GM19468 (cell line): ENCODE results near the gene CDHR3.

Experiments used
- ATAC-seq: cut with Tn5 transposase; IDR thresholded peaks from one replicate; pipeline ENCODE4 v1.9.1; 2021; ENCODE audit warnings: mild to moderate bottlenecking, moderate library complexity, moderate number of reproducible peaks; ENCODE audit not compliant: unreplicated experiment; ENCODE audit errors: extremely low read depth

Gene CDHR3

DNA sequence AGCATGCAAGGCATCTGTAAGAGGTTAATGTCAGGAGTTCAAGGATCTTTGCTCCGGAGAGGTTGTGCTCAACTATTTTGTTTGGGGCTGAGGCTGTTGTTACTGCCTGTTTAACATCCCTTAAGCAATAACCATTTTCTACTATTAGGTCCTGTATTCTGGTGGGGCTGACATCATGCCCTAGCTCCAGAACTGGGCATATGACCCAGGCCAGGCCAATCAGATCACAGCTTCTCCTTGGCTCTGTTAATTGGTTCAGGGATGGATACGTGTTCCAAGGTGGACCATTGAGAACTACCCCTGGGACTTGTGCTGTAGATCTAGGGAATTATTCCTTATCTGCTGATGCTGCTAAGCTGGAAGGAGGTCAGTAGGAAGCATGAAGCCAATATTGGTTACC lies 82.1 kb downstream of the CDHR3 start:
- ATAC-seq = no peak

DNA sequence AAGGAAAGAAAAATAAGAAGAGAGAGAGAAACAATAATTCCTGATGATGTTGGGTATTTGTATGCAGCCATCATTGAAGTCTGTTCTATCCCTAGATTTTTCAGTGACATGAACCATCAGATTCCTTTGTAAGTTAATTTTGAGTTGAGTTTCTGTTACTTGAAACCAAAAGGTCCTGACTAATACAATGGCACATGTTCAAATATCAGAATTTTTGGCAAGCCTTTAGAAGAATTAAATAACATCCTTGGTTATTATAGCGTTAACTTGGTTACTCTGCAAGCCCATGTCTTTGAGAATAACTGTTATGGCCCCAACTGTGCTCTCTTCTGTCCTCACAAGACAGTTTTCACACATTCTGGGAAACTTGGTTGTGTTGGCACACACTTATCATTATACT lies 82.5 kb downstream of the CDHR3 start:
- no peak for ATAC-seq

DNA sequence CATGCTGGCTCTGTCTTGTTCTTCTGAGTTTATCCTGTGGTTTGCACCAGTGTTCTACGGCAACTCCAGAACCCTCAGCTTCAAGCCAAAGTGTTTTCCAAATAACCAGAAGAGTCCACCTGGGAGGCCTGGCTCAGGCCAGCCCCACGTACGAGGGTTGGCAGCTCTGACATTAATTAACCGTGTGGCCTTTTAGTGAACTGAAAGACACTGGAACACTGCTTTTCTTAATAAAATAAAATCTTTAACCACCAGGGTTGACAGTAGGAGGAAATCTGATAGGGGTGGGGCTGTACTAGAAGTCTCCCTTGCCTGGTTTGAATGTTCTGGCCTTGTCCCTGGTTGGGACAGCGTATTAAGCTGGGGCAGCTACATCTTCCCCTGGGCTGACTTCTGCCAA lies 84.1 kb downstream of the CDHR3 start:
- ATAC-seq = no peak

DNA sequence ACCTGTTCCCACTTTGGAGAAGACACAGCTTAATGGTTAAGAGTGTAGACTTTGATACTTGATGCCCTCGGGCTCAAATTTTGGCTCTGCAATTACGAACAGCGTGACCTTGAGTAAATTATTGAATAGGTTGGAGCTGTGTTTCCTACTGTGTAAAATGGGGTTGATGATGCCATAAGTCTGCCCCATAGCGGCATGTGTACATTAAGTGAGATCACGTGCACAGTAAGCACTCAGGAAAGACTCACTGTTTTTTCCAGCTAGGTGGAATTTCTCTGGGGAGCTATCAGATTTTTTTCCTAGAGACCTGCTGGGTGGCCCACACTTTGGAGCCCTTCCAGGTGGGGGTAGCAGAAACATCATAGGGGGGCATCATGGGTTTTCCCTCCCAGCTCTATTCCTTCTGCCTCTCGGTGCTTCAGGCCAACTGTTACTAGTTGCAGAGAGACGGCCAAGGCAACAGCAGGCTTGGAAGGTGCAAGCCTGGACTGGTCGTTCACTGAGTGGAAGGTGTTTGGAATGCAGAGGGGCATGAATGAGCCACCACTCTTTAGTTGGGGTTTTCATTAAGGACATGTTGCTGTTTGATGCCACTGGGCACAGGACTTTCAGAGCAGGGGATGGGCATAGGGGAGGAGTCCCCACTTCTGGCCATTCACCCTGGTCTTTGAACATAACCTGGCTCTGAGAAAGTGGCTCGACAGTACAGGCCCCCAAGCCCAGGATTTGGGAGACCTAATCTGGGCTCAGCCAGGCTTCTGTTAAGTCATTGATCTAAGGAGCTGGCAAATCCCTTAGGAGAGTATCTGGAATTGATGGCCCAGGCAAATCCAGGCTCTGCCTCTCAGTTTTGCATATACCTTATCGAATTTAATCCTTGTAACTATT lies 85.0 kb downstream of the CDHR3 start:
- no peak for ATAC-seq

DNA sequence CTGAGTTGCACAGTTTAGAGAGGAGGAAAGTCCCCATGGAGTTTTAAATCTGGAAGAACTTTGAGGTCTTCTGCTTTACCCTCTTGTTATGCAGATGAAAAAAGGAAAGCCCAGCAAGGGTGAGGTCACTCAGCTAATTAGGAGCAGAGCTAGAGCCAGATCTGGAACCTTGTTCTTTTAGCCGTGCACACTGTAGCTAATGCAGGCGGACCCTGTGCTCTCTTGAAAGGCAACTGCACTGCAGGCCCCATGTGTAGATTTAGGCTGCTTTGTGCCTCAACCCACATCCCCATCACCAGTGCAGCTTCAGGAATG lies 85.6 kb downstream of the CDHR3 start:
- no peak for ATAC-seq

DNA sequence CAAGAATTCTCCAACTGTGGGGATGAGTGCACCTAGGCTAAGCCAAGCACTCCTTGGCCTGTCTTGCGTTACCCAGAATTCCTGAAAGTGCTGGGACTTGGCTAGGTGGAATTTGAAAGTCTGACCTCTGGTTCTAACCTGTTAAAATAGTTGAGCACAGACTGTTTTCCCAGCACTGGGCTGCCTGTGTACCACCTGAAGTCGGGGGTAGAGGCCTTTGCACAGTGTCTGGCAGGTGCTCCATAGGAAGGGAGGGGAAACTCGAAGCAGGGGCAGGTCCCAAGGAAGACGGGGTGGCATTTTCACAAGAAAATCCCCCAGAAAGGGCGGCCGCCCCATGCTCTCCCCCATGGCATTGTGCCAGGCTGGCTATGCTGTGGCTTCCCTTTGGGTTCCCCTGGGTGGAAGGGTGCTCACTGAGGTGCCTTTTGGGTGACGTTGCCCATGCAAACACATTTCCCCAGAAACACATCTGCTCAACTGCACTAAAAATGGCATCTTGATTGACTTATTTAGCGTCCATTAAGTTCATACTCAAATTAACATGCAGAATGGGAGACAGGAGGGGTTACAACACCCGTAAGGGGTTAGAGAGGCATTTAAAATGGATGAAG lies 86.2 kb downstream of the CDHR3 start:
- ATAC-seq = no peak

DNA sequence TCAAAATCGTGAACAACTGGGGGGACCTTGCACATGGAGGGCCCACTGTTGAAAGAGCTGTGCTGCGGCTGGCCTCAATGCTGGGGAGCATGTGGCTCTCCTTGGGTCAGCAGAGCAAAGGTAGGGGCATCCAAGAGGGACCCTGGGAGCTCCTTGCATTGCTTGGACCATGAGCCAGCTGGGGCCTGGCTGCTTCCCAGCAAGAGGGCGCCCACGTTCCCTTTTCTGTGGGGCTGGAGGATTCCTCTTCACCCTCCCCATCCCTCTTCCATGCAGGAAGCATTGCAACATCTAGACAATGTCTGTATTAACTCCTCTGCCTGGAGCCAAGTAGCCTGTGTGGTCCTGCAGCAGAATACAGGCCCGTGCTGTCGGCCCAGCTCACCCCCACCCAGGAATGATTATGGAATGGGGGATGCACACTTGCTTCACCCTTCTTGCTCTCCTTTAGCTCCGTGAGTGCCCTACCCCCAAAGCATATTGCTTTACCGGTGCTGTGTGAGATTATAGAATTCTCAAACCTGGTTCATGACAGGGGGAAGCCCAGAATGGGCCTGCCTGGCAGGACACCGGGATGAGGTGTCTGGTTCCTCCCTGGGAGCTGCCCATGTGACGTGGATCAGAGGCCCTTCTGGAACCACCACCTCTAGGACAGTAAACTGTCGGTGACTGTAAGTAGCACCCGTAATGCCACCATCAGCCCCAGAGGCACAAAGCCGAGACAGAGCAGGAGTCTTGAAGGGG lies 87.1 kb downstream of the CDHR3 start:
- no peak for ATAC-seq

DNA sequence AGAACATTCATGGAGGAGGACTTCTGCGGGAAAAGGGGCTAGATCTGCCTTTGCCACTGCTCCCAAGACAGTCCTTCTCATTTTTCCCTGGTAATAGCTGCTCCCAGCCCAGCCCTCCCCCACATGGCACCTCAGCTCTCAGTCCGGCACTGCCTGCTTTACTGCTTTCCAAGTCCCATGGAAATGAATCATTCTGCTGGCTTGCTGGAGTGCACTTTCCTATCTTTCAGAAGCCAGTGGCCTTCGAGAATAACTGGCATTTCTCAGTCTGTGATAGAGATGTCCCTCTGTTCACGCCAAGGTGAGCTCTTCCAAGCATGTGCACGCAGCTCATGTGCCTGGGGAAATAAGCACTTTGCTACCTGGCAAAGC lies 87.7 kb downstream of the CDHR3 start:
- ATAC-seq = no peak

DNA sequence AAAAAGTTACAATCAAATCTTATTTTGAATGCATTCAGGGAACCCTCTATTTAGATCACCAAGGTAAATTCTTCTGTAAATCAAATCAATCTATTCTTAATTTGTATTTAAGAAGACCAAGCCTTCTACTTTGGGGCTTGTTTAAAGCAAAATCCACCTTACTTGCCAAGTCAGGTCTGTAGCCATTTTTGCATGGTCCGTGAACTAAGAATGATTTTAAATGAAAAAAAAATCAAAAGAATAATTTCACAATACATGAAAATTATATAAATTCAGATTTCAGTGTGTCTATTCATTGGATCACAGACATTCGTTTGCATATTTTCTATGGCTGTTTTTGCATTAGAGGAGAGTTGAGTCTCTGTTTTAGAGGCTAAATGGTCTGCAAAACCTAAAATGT lies 89.6 kb downstream of the CDHR3 start:
- no peak for ATAC-seq

DNA sequence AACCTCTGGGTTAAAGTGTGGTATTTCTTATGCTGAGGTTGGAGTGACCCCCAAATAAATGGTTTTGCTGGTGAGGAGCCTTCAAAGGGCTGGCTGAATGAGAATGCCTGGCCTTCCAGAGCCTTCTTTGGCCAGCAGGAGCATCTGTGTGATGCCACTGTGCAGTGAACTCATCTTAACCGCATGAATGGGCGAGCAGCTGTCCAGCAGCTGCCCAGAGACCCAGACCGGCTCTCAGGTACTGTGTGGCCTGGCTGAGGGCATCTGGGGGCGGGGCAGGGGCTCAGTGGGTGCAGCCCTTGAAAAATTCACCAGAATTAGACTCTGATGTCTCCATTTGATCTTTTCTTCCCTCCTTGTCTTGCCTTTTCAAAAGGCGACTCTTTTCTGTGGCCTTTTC lies 90.0 kb downstream of the CDHR3 start:
- no peak for ATAC-seq

DNA sequence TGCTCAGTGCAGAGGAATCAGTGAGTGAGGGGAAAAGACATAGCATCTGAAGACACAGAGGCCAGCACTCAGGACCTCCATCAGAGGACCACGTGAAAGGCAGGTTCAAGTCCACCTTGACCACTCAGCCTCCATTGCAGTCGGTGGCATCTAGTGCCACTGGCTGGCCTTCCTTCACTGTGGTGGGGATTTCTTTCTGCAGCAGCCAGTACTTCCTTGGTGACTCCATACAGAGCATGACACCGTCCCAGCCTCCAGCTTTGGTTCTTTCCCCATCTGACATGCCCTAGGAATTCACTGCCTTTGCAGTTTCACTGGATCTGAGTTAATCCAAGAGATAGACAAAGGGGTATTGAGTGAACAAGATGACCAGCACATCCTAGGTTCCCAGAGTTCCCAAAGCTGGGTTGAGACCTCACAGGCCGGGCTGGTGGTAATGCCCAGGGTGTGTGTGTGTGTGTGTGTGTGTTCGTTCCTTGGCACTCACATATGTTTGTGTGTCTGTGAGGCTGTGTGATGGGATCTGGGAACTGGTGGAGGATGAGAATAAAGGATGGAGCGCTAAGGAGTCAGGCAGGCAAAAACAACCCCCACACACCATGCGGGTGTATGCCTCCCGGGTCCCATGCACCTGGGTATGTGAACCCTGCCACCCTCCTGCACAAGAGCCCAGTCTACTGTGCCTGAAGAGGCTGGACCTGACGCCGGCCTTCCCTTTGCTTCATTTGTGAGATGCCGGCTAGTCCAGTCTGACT lies 91.3 kb downstream of the CDHR3 start:
- ATAC-seq = no peak

DNA sequence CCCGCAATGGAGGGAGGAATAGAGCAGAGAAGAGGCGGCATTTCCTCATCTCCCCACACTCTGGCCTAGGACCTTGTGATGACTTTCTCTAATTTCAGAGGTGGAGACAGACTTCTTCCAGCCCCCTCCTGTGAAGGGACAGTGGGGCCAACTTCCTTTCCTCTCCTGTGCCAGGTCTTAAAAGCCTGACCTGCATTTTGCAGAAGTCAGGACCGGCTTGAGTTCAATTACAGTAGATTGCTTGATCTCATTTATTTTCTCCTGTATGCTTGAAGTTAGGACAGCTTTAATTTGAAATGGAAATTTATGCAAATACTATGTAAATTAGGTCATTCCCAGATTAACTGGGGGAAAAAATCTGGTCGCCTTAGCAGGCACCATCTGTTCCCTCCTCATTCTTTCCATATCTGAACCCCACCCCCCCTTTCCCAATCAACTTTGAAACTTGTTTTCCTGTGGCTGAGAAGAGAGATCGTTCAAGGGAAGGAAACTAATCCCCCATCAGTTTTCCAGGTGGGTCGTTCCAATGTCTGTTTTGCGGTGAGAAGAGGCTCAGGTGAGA lies 92.0 kb downstream of the CDHR3 start:
- ATAC-seq = no peak

DNA sequence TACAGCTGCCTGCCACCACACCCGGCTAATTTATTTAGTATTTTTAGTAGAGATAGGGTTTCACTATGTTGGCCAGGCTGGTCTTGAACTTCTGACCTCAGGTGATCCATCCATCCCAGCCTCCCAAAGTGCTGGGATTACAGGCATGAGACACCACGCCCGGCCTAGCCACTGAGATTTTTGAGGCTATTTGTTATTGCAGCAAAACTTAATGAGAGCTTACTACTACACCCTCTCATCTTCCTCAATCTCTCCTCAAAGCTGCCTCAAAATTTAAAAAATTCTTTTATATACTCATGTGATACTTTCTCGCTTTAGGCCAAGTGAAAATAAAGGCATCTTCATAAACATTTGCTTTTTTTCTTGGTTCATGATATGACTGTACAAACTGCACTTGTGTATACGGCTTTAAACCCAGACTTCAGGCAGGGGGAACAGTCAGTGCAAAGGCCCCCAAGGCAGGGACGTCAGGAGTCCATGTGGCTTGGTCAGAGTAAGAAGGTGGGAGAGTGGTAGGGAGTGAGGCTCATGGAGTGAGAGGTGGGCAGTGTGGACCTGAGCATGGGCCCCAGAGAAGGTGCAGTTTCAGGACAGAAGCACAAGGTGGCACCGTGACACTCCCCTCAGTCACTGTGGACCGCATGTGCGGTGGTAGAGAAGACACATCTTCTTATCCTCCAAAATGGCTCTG lies 93.6 kb downstream of the CDHR3 start:
- no peak for ATAC-seq

DNA sequence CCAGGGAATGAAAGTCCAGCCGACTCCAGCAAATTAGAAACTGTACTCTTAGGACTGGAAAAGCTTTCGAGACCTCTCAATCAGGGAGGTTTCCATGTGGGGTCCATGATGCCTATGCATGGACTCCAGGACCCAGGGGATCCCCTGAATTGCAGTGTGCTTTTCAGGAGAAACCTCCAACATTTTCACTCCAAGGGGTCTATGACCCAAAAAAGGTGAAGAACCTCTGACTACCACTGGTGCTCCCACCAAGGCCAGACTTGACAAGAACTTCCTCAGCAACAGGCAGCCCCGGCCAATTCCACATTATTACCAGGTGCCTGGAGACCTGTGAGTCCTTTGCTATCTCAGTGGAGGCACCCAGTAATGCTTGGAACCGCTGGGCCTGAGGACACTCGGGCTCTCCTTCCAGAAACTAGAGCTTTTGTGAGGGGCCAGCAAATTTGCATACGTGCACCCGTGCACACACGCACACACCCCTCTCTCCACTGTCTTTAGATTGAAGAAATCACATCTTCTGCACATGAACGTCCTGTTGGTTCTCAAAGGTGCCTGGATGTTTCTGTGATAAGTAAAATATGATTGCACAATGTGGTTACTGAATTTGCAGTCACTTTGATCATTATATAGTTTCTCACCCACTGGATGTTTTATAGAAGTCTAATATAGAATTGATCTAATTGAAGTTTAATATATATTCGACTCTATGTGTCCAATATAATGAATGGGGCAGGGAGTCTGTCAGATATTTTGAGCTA lies 94.3 kb downstream of the CDHR3 start:
- no peak for ATAC-seq

DNA sequence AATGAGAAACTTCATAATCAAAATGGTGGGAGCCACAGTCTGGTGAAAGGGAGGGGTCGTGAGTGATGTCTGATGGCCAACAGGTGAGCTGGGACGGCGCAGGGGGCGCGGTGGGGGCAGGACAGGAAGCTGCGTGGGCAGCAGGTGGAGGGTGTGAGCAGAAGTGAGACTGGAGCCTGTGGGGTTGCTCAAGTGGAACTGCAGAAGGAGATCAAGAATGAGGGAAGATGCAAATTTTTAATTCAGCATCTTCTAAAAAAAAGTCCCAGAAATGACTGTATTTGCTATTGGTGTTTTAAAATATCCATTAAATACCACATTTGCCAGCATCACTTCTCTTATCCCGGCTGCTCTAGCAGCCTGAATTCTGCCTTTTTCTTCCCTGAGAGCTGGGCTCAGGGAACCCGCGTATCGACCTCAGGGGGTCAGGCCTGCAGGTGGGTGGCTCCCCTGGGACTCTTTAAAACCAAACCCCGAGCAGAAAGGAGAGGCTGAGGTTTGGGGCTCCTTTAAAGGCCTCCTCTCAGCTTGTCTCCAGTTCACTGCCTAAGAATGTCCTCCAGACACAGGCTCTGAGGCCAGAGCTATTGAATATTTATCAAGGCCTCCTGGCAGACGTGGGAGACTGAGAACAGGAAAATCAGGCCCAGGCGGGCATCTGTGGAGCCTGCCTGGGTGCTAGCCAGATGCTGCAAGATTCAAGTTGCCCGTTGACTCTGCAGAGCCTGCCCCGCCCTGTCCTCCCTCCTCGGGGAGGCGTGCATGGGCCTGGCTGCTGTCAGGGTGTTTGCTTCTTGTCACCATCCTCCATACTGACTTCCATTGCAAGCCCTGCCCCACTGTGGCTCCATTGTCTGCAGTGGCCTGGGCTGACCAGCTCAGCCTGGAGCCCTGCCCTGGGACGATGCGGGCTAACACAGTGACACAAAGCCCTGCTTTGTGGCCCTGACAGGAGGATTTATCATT lies 95.2 kb downstream of the CDHR3 start:
- ATAC-seq = peak; percentile 42

DNA sequence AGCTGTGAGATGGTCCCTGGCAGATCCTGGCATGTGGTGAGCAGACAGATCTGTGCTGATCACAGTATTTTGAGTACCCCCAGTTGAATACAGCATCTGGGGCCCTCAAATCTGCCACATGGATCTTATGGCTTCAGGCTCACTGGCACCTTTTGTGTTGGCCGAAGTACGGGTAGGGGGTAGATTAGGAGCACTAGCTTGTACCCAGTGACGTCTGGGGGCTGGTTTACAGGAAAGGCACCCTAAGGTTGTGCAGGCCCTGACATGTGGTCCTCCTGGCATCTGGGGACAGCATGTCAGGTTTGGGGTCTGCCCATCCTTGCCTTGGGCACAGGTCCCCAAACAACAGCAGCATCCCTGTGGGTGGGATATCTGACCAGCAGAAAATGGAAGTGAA lies 95.9 kb downstream of the CDHR3 start:
- ATAC-seq = no peak

DNA sequence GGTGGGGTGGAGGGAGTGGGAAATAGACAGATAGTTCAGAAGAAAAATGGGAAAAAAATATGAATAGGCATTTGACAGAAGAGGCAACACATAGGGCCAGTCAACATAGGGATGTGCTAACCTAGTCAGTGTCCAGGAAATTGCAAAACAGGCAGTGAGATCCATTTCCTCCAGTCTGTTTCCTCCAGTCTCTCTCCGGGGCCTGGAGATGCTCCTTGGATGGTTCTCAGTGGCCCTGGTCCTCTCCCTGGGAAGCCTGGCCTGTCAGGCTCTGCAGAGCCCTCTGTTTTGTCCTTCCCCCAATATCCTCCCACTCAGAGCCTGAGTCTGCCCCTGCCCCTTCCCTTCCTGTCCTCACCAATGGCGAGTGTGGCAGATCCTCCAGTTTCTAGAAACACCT lies 96.5 kb downstream of the CDHR3 start:
- no peak for ATAC-seq

DNA sequence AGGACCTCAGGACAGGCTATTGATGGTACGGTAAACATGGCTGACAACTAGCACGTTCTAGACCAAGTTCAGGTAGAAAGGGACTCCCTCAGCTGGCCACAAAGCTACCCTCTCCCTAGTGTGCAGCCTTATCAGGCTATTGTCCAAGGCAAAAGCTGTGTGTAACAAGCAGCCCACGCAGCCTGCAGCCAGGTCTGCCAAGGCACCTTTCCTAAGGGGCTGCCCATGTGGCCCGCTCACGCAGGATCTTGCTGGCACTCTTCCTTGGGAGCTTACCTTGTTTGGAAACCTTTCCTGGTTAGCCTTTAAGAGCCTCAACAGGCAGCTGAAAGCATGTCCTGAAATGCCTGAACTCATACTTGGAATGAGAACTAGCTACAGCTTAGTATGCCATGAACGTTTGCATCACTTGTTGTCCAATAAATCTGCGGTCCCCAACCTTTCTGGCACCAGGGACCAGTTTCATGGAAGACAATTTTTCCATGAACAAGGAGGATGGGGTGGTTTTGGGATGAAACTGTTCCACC lies 97.4 kb downstream of the CDHR3 start:
- no peak for ATAC-seq
